Panc1 (cell line): ENCODE data around the gene ARID5B. TPM values are rescaled to one million over a fixed set of nuclear protein-coding genes. Genes with fewer than 3 reads are reported as not detected.
A peak's percentile ranks its signal among the peaks of the same experiment; 100 is the strongest.

Source experiments
- ATAC-seq: fragments of 200-7000 bp; cut with Tn5 transposase; 2 replicates; pipeline ENCODE4 v1.9.1; 2020; ENCODE audit warnings: mild to moderate bottlenecking, moderate library complexity
- BruUV-seq: library from RNA; stranded (reverse); fragments of 400-500 nt; replicated peaks from 2 replicates; lab custom pipeline; 2021; lab: Mats Ljungman, UMichigan
- CTCF ChIA-PET: fragments of 300-600 bp; sonication (Branson Sonifier 250); formaldehyde crosslinking; loops from one replicate; lab custom pipeline; 2022; ENCODE audit warnings: antibody characterized with exemption; lab: Charles Lee
- POLR2A ChIA-PET: fragments of 300-600 bp; sonication (Branson Sonifier 250); formaldehyde crosslinking; loops from one replicate; lab custom pipeline; 2022; ENCODE audit warnings: antibody characterized with exemption; lab: Charles Lee
- DNase-seq: peaks from one replicate; pipeline ENCODE4 v3.0.0-alpha.2; 2010; ENCODE audit warnings: low read depth, low spot score
- H3K27ac ChIP-seq: 2 replicates; pipeline ENCODE4 v1.5.1; 2011; ENCODE audit warnings: mild to moderate bottlenecking, low read length, inconsistent platforms
- H3K27me3 ChIP-seq: fragments of 200-500 bp; sonication (Bioruptor generic); 2 replicates; pipeline ENCODE4 v1.6.0; 2014; ENCODE audit warnings: low read length, inconsistent platforms; ENCODE audit not compliant: control insufficient read depth, insufficient read depth
- H3K36me3 ChIP-seq: fragments of 200-500 bp; sonication (Bioruptor generic); 2 replicates; pipeline ENCODE4 v1.5.1; 2014; ENCODE audit warnings: inconsistent platforms, mild to moderate bottlenecking, low read length, moderate library complexity; ENCODE audit not compliant: control insufficient read depth, insufficient read depth
- H3K4me1 ChIP-seq: 2 replicates; pipeline ENCODE4 v1.5.1; 2011; ENCODE audit warnings: inconsistent platforms, mild to moderate bottlenecking, low read length, moderate library complexity; ENCODE audit not compliant: control insufficient read depth, insufficient read depth
- H3K4me3 ChIP-seq, 2 experiments: 2 replicates each; pipeline ENCODE4 v1.5.1; 2011 to 2012; ENCODE audit warnings: low read depth in 2 of 2, low read length in 2 of 2, mild to moderate bottlenecking in 2 of 2, inconsistent platforms in 1 of 2, moderate library complexity in 1 of 2
- H3K9me3 ChIP-seq: fragments of 200-500 bp; sonication (Bioruptor generic); 2 replicates; pipeline ENCODE4 v1.5.1; 2014; ENCODE audit warnings: low read depth, mild to moderate bottlenecking, inconsistent platforms, low read length, moderate library complexity; ENCODE audit not compliant: control insufficient read depth, insufficient read depth
- CTCF ChIP-seq: fragments of 450-650 bp; IDR thresholded peaks from 2 replicates; pipeline ENCODE4 v1.5.1; 2017; ENCODE audit warnings: mild to moderate bottlenecking
- POLR2AphosphoS5 ChIP-seq: IDR thresholded peaks from 2 replicates; pipeline ENCODE4 v1.6.1; 2012; ENCODE audit warnings: mild to moderate bottlenecking, low read depth, low read length, moderate library complexity
- REST ChIP-seq, 2 experiments: IDR thresholded peaks; 2 replicates each; pipeline ENCODE4 v1.6.1; 2011 to 2012; ENCODE audit warnings: low read depth in 2 of 2, control low read depth in 1 of 2, low read length in 1 of 2, mild to moderate bottlenecking in 1 of 2, moderate library complexity in 1 of 2; ENCODE audit not compliant: insufficient read depth in 1 of 2
- SIN3A ChIP-seq: IDR thresholded peaks from 2 replicates; pipeline ENCODE4 v1.6.1; 2012; ENCODE audit warnings: low read depth, mild to moderate bottlenecking, low read length, moderate library complexity, borderline replicate concordance; ENCODE audit not compliant: insufficient read depth
- TCF7L2 ChIP-seq: IDR thresholded peaks from 2 replicates; pipeline ENCODE4 v1.6.1; 2011; ENCODE audit warnings: mild to moderate bottlenecking, low read depth, low read length, inconsistent platforms
- in situ Hi-C: cut with HindIII; loops from 2 replicates; pipeline ENCODE4 v1.10.0; 2016; ENCODE audit warnings: low sequenced_read_pairs, low pct_unique_long_range_greater_than_20kb
- intact Hi-C: fragments of 100-400 bp; cut with micrococcal nuclease; formaldehyde crosslinking; loops from one replicate; pipeline ENCODE4 v1.10.0; 2022; ENCODE audit not compliant: unreplicated experiment
- total RNA-seq: library from RNA; stranded (reverse); gene quantifications from one replicate; pipeline ENCODE4 v1.2.1, GENCODE V29; 2021; ENCODE audit not compliant: unreplicated experiment

Gene ARID5B
- total RNA-seq, 1 experiment from 2014 or later: 22.7 TPM

- Histone ChIP-seq H3K36me3 (no peaks in the 10 kb centered on the region), H3K4me1 (peaks cover 27% of the 10 kb centered on the region), H3K4me3 (no peak overlapping the region), H3K27ac (peak overlapping the region; percentile 18; the same call in 1 of the 2 replicates), H3K9me3 (peaks cover 3% of the 10 kb centered on the region; the same call in 1 of the 2 replicates), H3K27me3 (no peaks in the 10 kb centered on the region)
- intact Hi-C loops (no loop called here), in situ Hi-C loops (no loop called here)
- ATAC-seq (peak; percentile 67; the same call in 1 of the 2 replicates), DNase-seq (no peak)
- POLR2A ChIA-PET: no interaction called here
- TF ChIP-seq CTCF (no peak), SIN3A (no peak), POLR2AphosphoS5 (no peak)
- no TSS peak for BruUV-seq
- CTCF ChIA-PET: no interaction called here
Observed at GRCh38 chr10:61931620-61932332, 30.3 kb downstream of the ARID5B start.

GRCh38 chr10:61933859-61934555 is 32.5 kb downstream of the ARID5B start:
- no peaks in the 10 kb centered on the region for H3K36me3 ChIP-seq
- no TSS peak for BruUV-seq
- no peak for DNase-seq
- in situ Hi-C loops (no loop called here), intact Hi-C loops (no loop called here)
- ChIA-PET CTCF (no interaction called here), POLR2A (interaction anchor here (0.6 kb wide), 1 partner anchor 35 kb away, joined by 3 read pairs; no protein-coding TSS in a partner anchor)
- no peak for TF ChIP-seq CTCF
- TF ChIP-seq REST (IDR thresholded peaks at IDR 0.05; ENCODE audit: insufficient read depth in 1 of 2, low read depth in 2 of 2, low read length in 1 of 2): no peak
- no peak for TF ChIP-seq POLR2AphosphoS5
- no peak for TF ChIP-seq TCF7L2
- TF ChIP-seq SIN3A: no peak
- peak overlapping the region; percentile 18 for H3K27ac ChIP-seq
- no peak for ATAC-seq
- H3K4me3 ChIP-seq: no peak overlapping the region
- H3K4me1 ChIP-seq: peaks cover 49% of the 10 kb centered on the region
- peaks cover 3% of the 10 kb centered on the region; the same call in 1 of the 2 replicates for H3K9me3 ChIP-seq
- no peaks in the 10 kb centered on the region for H3K27me3 ChIP-seq
